ENCODE measurements around the gene WDFY4. TPM values are rescaled to one million over a fixed set of nuclear protein-coding genes. Genes with fewer than 3 reads are reported as not detected.

Gene WDFY4
- total and polyA plus RNA-seq, 4 donors: 4.6 to 26.9 (median 13.5) TPM

DNA sequence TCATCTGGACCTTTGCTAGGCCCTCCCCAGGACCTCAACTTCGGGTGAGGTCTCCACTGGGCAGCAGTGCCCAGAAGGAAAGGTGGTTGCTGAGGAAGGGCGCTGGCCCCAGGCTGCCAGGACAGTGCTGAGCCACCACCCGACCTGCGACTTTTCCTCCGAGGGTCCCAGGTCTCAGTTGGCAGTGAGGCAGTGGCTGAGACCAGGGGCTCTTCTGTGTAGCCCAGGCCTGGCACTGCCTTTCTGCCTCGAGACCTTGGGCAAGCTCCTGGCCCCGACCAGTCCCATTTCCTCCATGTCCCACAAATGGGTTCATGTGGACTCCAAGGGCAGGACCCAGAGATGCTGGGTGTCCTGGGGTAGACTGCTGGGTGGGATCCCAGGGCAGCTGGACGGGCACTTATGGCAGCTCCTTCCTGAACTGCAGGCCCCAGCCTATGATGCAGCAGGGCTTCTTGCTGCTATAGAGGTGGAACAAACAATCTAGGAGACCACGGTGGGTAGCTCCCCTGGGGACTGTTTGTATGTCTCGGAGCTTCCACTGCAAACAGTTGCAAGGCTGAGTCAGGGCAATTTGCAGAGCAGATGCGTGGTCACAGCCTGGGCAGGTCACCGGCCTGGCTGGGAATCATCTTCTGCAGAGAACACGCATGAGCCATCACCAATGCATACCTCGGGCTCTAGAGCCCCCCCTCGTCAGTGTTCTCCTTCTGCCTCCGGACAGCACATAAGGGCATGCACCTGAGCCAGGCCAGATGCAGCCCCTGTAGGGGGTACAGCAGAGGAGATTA is 272.9 kb downstream of the WDFY4 start:
- no peak for DNase-seq
- H3K9me3 ChIP-seq (ENCODE audit: control insufficient read depth in 4 of 4, insufficient read depth in 3 of 4, low read length in 3 of 4): no peaks in the 10 kb centered on the region
- no peak overlapping the region for H3K9ac ChIP-seq (ENCODE audit: insufficient read depth in 1 of 2, low read length in 2 of 2)
- WGBS, 2 donors: 93 to 97% methylated on average over 16 of the region's 16 CpGs
- TF ChIP-seq, protein P1, sequence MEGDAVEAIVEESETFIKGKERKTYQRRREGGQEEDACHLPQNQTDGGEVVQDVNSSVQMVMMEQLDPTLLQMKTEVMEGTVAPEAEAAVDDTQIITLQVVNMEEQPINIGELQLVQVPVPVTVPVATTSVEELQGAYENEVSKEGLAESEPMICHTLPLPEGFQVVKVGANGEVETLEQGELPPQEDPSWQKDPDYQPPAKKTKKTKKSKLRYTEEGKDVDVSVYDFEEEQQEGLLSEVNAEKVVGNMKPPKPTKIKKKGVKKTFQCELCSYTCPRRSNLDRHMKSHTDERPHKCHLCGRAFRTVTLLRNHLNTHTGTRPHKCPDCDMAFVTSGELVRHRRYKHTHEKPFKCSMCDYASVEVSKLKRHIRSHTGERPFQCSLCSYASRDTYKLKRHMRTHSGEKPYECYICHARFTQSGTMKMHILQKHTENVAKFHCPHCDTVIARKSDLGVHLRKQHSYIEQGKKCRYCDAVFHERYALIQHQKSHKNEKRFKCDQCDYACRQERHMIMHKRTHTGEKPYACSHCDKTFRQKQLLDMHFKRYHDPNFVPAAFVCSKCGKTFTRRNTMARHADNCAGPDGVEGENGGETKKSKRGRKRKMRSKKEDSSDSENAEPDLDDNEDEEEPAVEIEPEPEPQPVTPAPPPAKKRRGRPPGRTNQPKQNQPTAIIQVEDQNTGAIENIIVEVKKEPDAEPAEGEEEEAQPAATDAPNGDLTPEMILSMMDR (IDR thresholded peaks at IDR 0.05; ENCODE audit: control extremely low read depth, extremely low read depth): no peak
- no peaks in the 10 kb centered on the region for H3K36me3 ChIP-seq (ENCODE audit: control insufficient read depth in 4 of 4, insufficient read depth in 4 of 4, low read length in 4 of 4)
- no peak overlapping the region for H3K27ac ChIP-seq (ENCODE audit: low read depth in 1 of 2, low read length in 1 of 2)
- ATAC-seq (ENCODE audit: insufficient read depth, low FRiP score): no peak
- H3K27me3 ChIP-seq (ENCODE audit: control insufficient read depth in 3 of 3, insufficient read depth in 3 of 3, low read length in 2 of 3): no peaks in the 10 kb centered on the region
- H3K4me3 ChIP-seq: no peak overlapping the region
- H3K4me1 ChIP-seq (ENCODE audit: control insufficient read depth in 5 of 5, insufficient read depth in 5 of 5, low read length in 5 of 5): no peaks in the 10 kb centered on the region

DNA sequence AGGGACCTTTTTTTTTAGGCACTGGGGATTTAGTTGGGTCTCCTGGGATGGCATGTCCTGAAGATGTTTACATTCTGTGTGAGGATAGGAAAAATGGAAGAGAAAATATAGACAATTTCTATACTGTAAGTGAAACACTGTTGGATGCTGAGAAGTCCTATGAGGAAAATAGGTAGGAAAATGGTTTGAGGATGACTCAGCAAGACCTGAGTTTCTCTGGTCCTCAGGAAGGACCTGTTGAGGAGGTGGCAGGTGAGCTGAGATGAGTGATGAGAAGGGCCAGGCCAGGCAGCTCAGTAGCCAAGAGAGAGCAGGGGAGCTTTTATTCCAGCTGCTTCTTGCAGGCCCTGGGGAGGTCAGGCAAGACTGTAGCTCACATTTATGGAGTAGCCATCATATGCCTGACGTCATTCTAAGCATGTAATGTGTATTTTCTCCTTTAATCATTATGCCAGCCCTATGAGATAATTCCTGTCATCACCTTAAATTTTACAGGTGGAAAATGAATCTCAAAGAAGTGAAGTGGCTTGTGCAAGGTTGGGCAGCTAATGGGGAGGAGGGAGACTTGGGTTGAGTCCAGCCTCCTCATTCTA is 274.0 kb downstream of the WDFY4 start:
- H3K9ac ChIP-seq (ENCODE audit: insufficient read depth in 1 of 2, low read length in 2 of 2): no peak overlapping the region
- no peak overlapping the region for H3K27ac ChIP-seq (ENCODE audit: low read depth in 1 of 2, low read length in 1 of 2)
- 89 to 91% methylated on average over 1 of the region's 1 CpG for WGBS, 2 donors
- ATAC-seq (ENCODE audit: insufficient read depth, low FRiP score): no peak
- no peaks in the 10 kb centered on the region for H3K36me3 ChIP-seq (ENCODE audit: control insufficient read depth in 4 of 4, insufficient read depth in 4 of 4, low read length in 4 of 4)
- no peaks in the 10 kb centered on the region for H3K27me3 ChIP-seq (ENCODE audit: control insufficient read depth in 3 of 3, insufficient read depth in 3 of 3, low read length in 2 of 3)
- H3K4me3 ChIP-seq: no peak overlapping the region
- no peaks in the 10 kb centered on the region for H3K9me3 ChIP-seq (ENCODE audit: control insufficient read depth in 4 of 4, insufficient read depth in 3 of 4, low read length in 3 of 4)
- H3K4me1 ChIP-seq (ENCODE audit: control insufficient read depth in 5 of 5, insufficient read depth in 5 of 5, low read length in 5 of 5): peaks cover 0 to under 1% (median 0%) of the 10 kb centered on the region in 5 donors
- TF ChIP-seq, protein P1 (IDR thresholded peaks at IDR 0.05; ENCODE audit: control extremely low read depth, extremely low read depth): no peak
- DNase-seq: no peak

DNA sequence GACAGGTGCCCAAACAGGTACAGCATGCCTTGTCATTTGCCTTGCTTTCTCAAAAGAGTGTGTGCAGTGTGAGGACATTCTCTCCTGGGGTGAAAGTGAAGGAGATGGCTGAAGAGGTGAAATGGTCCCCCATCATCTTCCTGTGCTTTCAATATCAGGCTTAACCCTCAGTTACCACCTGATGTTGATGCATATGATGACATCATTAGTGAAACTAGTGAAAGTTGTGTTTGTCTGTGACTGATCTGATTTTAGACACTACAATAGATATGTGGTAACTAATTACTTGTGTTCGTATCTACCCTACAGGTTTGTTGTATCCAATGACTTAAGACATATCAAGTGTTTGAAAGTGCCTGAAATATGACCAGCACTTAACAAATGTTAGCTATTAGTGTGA is 279.4 kb downstream of the WDFY4 start:
- Histone ChIP-seq H3K9me3 (ENCODE audit: control insufficient read depth in 4 of 4, insufficient read depth in 3 of 4, low read length in 3 of 4) (no peaks in the 10 kb centered on the region), H3K9ac (ENCODE audit: insufficient read depth in 1 of 2, low read length in 2 of 2) (no peak overlapping the region), H3K27me3 (ENCODE audit: control insufficient read depth in 3 of 3, insufficient read depth in 3 of 3, low read length in 2 of 3) (no peaks in the 10 kb centered on the region), H3K4me1 (ENCODE audit: control insufficient read depth in 5 of 5, insufficient read depth in 5 of 5, low read length in 5 of 5) (peaks cover 0 to 2% (median 0%) of the 10 kb centered on the region in 5 donors), H3K36me3 (ENCODE audit: control insufficient read depth in 4 of 4, insufficient read depth in 4 of 4, low read length in 4 of 4) (no peaks in the 10 kb centered on the region), H3K27ac (ENCODE audit: low read depth in 1 of 2, low read length in 1 of 2) (no peak overlapping the region), H3K4me3 (no peak overlapping the region)
- ATAC-seq (ENCODE audit: insufficient read depth, low FRiP score) (no peak), DNase-seq (no peak)
- WGBS, 2 donors: 85 to 89% methylated on average over 1 of the region's 1 CpG
- TF ChIP-seq, protein P1 (IDR thresholded peaks at IDR 0.05; ENCODE audit: control extremely low read depth, extremely low read depth): no peak

Data from lung (tissue), 12 donors.